ENCODE results near the gene KRT20.
"Not testable (repeated sequence)": the region's sequence is repeated elsewhere in the genome, so short reads cannot be mapped to it uniquely, and the experiment has no call there.

Gene KRT20

DNA sequence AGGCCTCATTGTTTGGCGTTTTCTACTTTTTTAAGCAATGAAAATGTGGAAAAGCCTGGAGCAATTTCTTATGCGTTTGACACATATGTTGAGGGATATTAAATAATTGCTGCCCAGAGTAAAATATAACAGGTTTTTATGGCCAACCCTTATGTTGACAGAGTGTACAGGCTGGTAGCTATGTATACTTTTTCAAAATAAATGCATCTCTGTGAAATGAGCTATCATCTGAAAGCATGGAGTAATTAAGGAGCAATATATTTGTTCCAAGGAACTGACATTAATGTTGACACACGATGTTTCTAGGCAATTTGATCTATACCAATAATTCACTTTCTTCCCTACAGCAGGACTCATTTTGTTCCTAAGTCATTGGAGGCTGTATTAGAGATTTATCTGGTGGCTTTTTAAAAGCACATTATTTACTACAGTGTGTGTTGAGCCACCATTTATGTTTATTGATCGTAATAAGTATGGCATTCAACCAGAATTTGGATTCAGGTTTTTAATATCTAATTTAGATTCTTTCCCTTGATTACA is 11.9 kb upstream of the KRT20 start:
- no peak for DNase-seq

GRCh38 chr17:40895106-40895730 is 10.2 kb upstream of the KRT20 start:
- DNase-seq = no peak

DNA sequence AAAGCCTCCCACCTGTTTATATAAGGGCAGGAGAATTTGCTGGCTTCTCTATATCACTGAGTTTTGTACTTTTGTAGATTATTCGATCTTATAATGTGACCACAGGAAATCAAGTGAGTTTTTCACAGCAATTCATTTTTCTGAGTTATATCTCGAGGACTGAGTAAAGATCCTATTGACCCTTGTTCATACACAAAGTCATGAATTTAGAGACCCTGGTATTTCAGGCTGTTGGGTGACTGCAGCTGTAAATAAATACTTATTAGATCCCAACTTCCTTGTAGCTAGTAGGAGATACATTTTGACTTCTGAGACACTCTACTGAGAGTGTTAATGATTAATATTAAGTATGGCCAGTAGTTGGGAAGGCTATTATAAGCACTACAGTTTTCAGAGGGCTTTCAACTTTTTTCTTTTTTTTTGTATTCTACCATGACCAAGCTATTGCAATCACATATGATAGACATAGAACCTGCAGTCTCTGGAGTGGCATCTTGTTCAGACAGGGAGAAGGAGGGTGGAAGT is 3.2 kb upstream of the KRT20 start:
- no peak for DNase-seq

GRCh38 chr17:40886090-40886489 is 1.0 kb upstream of the KRT20 start:
- DNase-seq = no peak

GRCh38 chr17:40883626-40884334 is 1.3 kb downstream of the KRT20 start:
- no peak for DNase-seq

DNA sequence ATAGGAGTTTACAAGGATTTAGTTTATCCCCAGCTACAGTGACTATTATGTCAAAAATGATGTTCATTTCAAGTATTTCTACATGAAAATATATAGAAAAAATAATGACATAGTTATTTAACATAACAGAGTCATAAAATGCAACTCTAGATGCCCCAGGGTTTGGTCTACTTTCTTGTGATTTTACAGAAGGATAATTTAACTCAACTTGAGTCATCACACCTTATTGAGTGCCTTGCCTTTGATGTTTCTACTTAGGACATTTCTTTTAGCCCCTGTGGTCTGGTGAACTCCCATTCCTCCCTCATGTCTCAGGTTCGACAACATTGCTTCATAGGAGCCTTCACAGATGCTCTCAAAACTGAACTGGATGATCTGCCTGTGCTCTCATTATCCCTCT is 2.0 kb downstream of the KRT20 start:
- DNase-seq = no peak

DNA sequence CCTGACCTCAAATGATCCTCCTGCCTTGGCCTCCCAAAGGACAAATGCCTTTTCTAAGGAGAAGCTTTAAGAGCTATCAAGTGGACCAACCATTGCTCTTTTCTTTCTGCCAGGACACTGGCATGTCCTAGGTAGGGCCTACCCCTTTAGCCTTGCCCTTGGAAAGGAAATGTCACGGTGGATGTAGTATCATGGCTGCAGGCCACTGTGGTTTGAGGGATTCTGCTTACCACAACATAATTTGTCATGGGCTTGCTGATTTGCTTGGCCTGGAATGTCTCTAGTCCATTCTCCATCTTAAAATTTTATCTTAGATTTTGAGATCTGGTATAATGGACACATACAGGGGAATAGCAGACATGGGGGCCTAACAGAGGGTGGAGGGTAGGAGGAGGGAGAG is 6.0 kb downstream of the KRT20 start:
- DNase-seq = no peak

DNA sequence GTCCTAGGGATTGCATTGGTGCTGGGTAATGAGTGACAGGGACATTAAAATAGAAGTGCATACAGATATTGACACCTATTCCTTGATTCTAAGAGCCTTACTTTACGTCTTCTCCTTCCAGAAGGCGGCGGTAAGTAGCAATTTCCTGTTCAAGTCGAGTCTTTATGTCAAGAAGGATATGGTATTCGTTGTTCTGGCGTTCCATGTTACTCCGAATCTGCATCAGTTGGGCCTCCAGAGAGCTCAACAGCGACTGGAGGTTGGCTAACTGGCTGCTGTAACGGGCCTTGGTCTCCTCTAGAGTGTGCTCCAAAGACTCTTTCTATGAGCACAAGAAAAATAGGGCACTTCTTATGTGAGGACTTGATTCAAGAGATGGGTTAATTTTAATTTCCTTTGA is 7.0 kb downstream of the KRT20 start:
- DNase-seq = no peak

GRCh38 chr17:40873801-40874200 is 11.2 kb downstream of the KRT20 start:
- DNase-seq = no peak

- DNase-seq = no peak
These were observed 11.8 kb downstream of the KRT20 start for GRCh38 chr17:40873255-40873654.

DNA sequence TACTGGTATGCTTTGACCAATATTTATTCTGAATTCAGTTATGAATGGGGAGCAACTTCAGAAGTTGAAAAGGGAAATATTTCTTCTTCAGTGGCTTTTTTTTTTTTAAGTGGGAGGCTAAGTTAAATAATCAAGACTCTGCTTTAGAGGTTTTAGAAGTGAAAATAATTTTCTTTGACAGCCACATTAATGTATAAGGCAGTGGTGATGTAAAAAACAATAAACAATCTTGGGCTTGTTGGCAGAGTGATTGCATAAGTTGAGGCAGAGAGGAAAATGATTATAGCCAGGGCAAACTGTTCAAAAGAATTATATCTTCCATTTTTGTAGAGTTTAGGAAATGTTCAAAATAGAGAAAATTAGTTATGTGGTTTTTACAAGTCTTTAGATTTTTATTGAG is 12.6 kb downstream of the KRT20 start:
- no peak for DNase-seq

DNA sequence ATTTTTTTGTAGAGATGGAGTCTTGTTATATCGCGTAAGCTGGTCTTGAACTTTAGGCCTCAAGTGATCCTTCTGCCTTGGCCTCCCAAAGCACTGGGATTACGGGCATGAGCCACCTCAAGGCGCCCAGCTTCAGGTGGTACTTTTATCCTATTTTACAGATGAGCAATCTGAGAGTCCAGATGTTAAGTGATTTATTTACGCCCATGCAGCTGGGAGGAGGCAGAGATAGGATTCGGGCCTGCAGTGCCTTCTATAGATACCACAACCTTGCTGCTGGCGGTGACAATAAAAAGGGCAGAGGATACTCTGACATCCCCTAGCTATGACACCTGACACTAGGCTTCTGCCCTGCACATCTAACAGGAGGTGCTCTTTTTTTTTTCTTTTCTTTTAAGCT is 13.7 kb downstream of the KRT20 start:
- DNase-seq = no peak

GRCh38 chr17:40870136-40870535 is 14.9 kb downstream of the KRT20 start:
- DNase-seq = no peak

DNA sequence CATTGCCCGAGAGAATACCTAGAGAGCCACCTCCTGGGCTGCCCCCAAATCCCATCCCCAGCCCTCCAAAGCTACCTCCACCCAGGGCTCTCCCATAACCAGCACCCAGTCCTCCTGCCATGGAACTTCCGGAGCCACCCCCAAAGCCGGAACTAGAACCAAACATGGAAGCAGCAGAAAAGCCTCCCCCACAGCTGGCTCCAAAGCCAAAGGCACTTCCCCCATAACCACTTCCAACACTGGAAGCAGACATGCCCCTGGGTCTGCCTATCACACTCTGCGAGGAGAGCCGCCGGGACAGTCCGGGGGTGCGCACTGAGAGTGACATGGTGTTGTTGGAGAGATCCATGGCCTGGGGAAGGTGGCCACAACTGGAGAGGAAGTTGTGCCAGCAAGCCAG is 18.2 kb downstream of the KRT20 start, which contains the start of gene KRT12:
Gene KRT12, minus strand, starts transcription at position 386 of the 400 bp plus-strand sequence. Its CDS starts 37 bp downstream, at position 349.
- no peak for DNase-seq

DNA sequence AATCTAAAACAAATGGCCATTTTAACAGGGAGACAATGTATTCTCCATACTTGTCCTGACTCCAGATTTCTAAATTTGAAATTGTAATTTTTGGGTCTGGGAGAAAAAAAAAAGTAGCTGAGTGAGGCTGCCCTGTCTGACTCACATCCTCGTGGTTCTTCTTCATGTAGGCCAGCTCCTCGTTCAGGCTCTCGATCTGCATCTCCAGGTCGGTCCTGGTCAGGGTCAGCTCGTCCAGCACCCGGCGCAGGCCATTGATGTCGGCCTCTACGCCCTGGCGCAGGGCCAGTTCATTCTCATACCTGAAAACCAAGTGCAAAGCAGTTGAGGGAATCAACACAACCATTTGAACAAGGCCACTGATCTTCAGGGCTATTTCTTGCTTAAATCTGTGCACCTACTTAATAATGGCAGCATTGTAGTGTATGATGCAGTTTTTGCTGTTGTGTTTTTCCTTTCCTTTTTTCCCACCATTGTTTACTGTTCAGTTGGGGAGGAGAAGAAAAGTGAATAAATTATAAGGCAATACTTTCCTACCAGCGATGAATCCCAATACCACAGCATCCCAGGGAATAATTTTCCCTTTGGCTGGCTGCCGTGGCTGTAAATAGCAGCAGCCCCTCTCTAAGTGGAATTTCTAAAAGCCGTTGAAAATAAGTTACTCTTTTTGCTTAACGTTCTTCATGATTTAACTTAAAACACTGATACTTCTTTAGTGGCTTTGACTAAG is 20.2 kb downstream of the KRT20 start:
- DNase-seq = no peak

DNA sequence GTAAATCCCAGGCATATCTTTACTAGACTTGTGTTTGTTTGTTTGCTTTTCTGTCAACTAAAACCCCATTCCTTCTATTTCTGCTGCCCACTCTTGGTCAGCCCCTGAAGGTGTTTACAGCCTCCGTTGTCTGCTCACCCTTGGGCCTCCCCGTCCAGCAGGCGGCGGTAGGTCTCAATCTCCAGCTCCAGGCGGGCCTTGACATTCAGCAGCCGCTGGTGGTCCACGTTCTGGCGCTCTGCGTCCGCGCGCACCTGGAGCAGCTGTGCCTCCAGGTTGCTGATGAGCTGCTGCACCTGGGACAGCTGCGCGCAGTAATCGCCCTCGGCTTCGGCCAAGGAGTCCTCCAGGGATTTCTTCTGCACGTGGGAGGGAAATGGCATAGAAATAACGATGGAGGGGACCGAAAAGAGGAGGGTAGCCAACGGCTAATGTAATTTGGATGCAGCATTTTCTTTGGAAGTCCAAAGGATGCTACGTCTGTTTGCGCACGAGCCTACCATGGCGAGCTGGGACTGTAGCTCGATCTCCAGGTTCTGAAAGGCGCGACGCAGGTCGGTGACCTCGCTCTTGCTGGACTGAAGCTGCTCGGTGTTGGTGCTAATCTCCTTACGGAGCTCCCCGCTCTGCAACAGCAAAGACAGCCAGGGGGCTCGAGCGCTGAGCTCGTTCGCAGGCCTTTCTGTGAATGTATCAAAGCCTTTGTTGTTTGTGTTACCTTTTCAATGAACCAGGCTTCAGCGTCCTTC is 21.9 kb downstream of the KRT20 start:
- no peak for DNase-seq

DNA sequence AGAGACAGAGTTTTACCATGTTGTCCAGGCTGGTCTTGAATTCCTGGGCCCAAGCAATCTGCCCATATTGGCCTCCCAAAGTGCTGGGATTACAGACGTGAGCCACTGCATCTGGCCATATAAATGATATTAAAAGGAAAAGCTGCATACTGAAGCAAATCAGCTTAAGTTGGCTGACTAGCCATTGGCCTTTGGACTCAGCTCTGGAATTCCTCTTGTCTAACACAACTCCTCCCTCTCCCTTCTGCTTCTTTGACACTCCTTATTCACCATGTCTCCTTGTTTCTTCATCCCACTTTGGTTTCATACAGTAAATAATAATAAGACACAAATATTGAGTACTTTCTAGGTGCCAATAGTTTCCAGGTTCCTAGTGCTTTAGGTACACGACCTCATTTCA is 25.5 kb downstream of the KRT20 start:
- no peak for DNase-seq

GRCh38 chr17:40858667-40859066 is 26.4 kb downstream of the KRT20 start:
- DNase-seq = not testable (repeated sequence)

DNA sequence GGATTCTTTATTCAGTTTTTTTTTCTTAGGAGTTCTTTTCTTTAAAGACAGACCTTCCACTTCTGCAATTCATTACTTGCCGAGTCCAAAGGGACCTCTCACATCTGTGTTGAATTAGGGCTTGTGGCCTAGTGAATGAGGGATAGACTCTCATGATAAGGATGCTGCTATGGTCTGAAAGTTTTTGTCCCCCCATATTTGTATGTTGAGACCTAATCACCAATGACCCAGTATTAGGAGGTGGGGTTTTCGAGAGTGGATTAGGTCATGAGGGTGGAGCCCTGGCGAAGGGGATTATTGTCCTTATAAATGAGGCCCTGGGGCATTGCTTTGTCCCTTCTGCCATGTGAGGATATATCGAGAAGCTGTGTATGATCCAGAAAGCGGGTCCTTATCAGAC is 27.5 kb downstream of the KRT20 start:
- no peak for DNase-seq

DNA sequence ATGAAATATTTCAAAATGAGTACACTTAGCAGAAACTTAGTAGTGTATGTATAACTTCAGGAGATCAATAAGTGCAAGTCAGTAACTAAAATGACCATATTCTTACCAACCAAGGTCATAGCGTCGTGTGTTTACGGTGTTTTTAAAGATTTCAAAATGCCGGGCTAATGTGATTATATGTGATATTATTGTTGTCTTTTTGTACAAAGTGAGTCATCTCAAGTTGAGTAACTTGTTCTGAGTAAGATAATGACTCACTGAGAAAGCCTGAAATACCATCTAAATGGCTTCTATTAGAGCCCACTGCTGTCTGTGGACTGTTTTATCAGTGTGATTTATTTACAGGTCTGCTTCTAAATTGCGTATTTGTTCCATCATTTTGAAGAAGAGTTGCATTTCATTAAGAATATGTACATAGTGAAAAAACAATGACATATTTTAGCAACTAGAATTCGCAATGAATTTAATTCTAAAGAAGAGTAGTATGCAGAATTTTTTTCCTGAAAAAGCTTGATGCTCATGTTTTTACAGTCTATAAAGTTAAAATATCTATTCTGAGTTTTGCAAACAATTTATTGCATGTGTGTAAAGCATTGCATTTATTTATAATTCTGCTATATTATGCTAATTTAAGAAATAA is 30.7 kb downstream of the KRT20 start:
- DNase-seq = no peak

- DNase-seq = no peak
These were observed 32.7 kb downstream of the KRT20 start for GRCh38 chr17:40852364-40852763.

DNA sequence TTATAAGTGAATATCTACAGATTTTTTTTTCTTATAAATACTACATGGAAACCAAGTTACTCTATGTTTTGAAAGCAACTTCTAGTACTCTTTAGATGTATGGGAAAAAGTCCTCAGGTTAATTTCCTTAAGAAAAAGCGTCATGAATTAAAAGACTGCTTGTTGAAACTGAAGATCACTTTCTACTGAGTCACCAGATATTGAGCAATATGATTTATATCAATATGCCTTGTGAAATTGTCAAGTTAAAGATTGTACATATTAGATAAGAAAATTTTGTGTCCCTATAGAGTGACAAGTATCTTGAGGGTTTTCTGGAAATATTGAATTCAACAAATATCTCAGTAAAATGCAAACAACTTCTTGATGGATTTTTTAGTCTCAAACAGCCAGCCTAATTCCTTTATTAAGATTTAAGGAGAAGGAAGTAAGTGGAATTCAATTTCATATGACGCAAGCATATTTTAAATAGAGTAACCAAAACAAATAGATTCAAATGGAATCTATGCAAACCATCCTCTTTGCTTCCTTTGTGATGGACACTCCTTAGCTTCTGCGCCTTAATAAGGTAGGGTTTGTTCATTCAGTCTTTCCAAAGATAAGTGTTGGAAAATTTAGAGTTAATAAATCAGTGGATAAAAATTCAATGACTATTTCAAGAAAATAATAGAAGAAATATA is 34.6 kb downstream of the KRT20 start:
- no peak for DNase-seq

Measured in NCI-H1092 (cell line).